Tibial artery (tissue), 4 donors: ENCODE data around the gene SHC2.

Experiments
- DNase-seq, 2 donors: peaks; one replicate each; pipeline ENCODE4 v3.0.0-alpha.2; 2019
- H3K27ac ChIP-seq, 2 donors: fragments of 200-600 bp; sonication (generic) in 1 of 2; 1 replicate in 1 of 2; 2 replicates in 1 of 2; pipeline ENCODE4 v1.5.1; 2018 to 2019; ENCODE audit warnings: mild to moderate bottlenecking in 1 of 2
- H3K27me3 ChIP-seq, 2 donors: fragments of 200-600 bp; sonication (generic) in 1 of 2; one replicate each; pipeline versions ENCODE4 v1.5.1 to v1.6.0; 2016 to 2019
- H3K36me3 ChIP-seq, 3 donors: fragments of 200-600 bp; sonication (generic) in 2 of 3; one replicate each; pipeline ENCODE4 v1.5.1; 2016 to 2019; ENCODE audit warnings: mild to moderate bottlenecking in 2 of 3
- H3K4me1 ChIP-seq, 4 donors: fragments of 200-600 bp; sonication (generic) in 2 of 4; 1 replicate in 3 of 4; 2 replicates in 1 of 4; pipeline ENCODE4 v1.5.1; 2016 to 2019
- H3K4me3 ChIP-seq, 2 donors: fragments of 200-600 bp; sonication (generic) in 1 of 2; 1 replicate in 1 of 2; 2 replicates in 1 of 2; pipeline ENCODE4 v1.5.1; 2018 to 2019; ENCODE audit warnings: mild to moderate bottlenecking in 2 of 2
- H3K9me3 ChIP-seq, 3 donors: fragments of 200-600 bp; sonication (generic) in 1 of 3; one replicate each; pipeline ENCODE4 v1.5.1; 2016 to 2019
- intact Hi-C: fragments of 100-400 bp; cut with DNase I; formaldehyde crosslinking; loops from one replicate; pipeline ENCODE4 v1.15.0; 2023; ENCODE audit warnings: low total_unique reads
- TF ChIP-seq, protein P1 (sequence below), 2 experiments: fragments of 200-600 bp in 1 of 2; fragments of 450-650 bp in 1 of 2; IDR thresholded peaks; one replicate each; pipeline ENCODE4 v1.5.1; 2017 to 2019; ENCODE audit warnings: antibody characterized with exemption in 2 of 2, mild to moderate bottlenecking in 1 of 2, moderate library complexity in 1 of 2

Gene SHC2

DNA sequence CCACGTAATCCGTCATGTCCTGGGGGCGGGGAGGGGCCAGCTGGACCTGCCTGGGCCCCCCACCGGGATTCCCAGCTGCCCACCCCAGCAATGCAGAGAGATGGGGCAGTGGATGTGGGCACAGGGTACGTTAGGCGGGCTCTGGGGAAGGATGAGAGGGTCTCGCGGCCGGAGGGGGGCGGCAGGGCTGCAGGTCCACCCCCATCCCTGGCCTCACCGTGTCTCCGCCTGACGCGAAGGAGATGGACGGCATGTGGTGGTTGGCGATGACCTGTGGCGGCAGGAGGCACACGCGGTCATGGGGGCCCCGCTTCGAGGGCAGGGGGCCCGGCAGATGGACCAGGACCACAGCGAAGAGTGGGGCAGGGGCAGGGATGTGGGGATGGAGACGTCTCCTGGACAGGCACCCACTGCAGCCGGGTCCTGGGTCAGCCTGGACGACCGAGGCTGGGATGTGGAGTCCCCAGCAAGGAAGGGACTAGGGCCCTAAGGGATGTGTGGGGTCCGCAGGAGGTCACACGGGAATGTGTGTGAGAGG lies 24.4 kb downstream of the SHC2 start:
- Histone ChIP-seq H3K36me3 (peaks cover 0 to 5% (median 0%) of the 10 kb centered on the region in 3 donors), H3K9me3 (no peaks in the 10 kb centered on the region), H3K4me3 (no peak overlapping the region), H3K27me3 (peaks cover 0 to 50% of the 10 kb centered on the region in 2 donors), H3K27ac (no peak overlapping the region), H3K4me1 (no peaks in the 10 kb centered on the region)
- TF ChIP-seq, protein P1, sequence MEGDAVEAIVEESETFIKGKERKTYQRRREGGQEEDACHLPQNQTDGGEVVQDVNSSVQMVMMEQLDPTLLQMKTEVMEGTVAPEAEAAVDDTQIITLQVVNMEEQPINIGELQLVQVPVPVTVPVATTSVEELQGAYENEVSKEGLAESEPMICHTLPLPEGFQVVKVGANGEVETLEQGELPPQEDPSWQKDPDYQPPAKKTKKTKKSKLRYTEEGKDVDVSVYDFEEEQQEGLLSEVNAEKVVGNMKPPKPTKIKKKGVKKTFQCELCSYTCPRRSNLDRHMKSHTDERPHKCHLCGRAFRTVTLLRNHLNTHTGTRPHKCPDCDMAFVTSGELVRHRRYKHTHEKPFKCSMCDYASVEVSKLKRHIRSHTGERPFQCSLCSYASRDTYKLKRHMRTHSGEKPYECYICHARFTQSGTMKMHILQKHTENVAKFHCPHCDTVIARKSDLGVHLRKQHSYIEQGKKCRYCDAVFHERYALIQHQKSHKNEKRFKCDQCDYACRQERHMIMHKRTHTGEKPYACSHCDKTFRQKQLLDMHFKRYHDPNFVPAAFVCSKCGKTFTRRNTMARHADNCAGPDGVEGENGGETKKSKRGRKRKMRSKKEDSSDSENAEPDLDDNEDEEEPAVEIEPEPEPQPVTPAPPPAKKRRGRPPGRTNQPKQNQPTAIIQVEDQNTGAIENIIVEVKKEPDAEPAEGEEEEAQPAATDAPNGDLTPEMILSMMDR (IDR thresholded peaks at IDR 0.05) = no peak
- intact Hi-C loops = no loop called here
- no peak for DNase-seq

DNA sequence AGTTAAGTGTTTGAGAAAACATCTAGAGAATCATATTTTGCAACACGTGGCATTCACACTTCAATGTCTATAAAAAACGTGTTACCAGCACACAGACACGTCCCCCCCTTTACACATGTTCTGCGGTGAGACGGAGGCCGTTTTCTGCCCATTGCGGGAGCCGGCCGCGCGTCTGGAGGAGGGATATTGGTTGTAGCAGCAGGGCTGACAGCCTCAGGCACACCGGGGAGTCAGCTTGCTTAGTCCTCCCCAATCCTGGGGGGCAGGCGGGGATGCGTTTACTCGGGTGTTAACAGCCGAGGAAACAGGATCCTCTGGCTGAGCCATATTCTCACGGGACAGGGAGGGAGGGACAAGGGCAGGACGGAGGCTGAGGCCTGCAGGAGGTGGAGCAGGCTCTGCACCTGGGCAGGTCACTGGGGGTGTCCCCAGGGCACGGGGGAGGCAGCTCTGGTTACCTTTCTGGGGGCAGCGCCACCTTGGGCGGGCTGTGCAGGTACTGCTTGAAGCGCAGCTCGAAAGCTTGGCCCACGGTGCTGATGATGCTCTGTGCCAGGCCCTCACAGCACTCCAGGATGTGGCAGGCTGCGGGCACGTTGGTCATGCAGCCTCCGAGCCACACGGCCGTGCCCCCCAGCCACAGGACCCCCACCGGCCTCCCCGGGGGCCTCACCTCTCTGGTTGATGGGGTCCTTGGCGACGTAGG lies 25.0 kb downstream of the SHC2 start:
- Histone ChIP-seq H3K4me1 (no peaks in the 10 kb centered on the region), H3K36me3 (peaks cover 0 to 5% (median 0%) of the 10 kb centered on the region in 3 donors), H3K27ac (no peak overlapping the region), H3K27me3 (peaks cover 0 to 46% of the 10 kb centered on the region in 2 donors), H3K4me3 (no peak overlapping the region), H3K9me3 (no peaks in the 10 kb centered on the region)
- intact Hi-C loops = no loop called here
- TF ChIP-seq, protein P1 (IDR thresholded peaks at IDR 0.05) = no peak
- DNase-seq = no peak

DNA sequence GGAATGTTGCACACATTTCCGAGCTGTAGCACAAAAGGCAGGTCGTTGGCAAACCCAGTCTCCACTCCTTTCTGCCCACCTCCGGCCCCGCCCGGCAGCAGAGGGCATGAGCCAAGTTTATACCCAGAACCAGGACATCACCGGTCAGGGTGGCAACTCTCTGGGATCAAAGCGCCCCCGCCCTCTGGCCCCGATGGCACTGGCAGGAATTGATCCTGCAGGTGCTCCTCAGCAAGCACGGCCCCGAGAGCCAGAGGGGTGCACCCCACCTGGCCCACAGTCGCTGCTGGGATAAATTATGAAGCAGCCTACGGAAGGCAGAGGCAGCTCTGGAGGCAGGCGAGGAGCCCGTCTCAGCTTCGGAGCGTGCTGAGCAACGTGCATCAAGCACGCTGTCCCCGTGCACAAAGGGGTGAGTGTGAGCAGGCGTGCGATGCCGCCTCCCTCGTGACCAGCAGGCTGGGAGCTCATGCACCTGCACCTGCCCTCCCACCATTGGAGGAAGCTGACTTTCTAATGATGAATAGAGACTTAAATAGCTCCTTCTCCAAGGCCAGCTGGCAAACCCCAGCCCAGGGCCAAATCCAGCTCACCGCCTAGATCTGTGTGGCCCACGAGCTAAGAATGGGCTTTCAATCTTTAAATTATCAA lies 25.7 kb downstream of the SHC2 start:
- Histone ChIP-seq H3K27ac (no peak overlapping the region), H3K27me3 (peaks cover 0 to 41% of the 10 kb centered on the region in 2 donors), H3K36me3 (peaks cover 0 to 5% (median 0%) of the 10 kb centered on the region in 3 donors), H3K9me3 (no peaks in the 10 kb centered on the region), H3K4me3 (no peak overlapping the region), H3K4me1 (no peaks in the 10 kb centered on the region)
- intact Hi-C loops = no loop called here
- no peak for DNase-seq
- TF ChIP-seq, protein P1 (IDR thresholded peaks at IDR 0.05) = no peak

DNA sequence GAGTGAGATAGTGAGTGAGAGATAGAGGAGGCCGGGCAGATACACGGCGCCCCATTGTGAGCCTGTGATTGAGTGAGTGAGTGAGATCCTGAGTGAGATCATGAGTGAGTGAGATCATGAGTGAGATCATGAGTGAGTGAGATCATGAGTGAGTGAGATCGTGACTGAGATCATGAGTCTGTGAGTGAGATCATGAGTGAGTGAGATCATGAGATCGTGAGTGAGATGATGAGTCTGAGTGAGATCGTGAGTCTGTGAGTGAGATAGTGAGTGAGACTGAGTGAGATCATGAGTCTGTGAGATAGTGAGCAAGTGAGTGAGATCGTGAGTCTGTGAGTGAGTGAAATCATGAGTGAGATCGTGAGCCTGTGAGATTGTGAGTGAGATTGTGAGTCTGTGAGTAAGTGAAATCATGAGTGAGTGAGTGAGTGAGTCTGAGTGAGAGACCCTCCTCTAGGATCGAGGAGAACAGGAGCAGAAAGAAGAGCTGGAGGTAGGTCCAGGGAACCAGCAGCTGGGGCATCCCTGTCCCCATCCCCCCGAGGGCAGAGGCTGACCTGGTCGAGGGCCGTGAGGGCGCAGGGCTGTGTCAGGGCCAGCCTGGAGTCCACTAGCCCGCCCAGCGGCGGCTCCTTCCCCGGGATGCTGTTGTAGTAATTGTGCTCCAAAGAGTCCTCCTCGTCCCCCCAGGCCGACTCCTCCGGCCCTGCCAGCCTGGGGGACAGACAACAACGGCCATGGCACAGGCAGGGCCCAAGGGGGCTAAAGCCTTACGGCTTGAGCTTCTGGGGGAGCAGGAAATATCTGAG lies 26.5 kb downstream of the SHC2 start:
- Histone ChIP-seq H3K27me3 (peaks cover 0 to 33% of the 10 kb centered on the region in 2 donors), H3K4me3 (no peak overlapping the region), H3K36me3 (peaks cover 0 to 5% (median 0%) of the 10 kb centered on the region in 3 donors), H3K9me3 (no peaks in the 10 kb centered on the region), H3K27ac (no peak overlapping the region), H3K4me1 (no peaks in the 10 kb centered on the region)
- intact Hi-C loops = no loop called here
- no peak for DNase-seq
- TF ChIP-seq, protein P1 (IDR thresholded peaks at IDR 0.05) = no peak

DNA sequence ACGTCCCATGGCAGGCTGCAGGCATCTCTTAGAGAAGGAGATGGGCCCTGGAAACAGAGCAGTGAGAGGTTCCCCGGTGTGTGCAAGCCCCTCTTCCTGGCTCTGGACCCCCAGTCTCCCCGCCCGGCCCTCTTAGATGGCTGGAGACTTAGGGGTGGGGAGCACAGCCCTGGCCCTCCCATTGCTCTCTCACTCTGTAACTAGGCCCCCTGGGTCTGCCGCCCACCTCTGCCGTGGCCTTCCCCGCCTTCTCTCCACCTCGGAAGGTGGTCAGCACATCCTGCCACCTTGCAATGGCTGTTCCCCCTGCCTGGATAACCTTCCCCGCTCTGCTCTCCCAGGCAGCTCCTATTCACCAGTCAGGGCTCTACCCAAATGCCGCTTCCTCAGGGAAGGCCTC lies 30.1 kb downstream of the SHC2 start:
- H3K27ac ChIP-seq = no peak overlapping the region
- DNase-seq = no peak
- H3K9me3 ChIP-seq = no peaks in the 10 kb centered on the region
- H3K4me1 ChIP-seq = no peaks in the 10 kb centered on the region
- TF ChIP-seq, protein P1 (IDR thresholded peaks at IDR 0.05) = no peak
- no peak overlapping the region for H3K4me3 ChIP-seq
- intact Hi-C loops = no loop called here
- peaks cover 0 to 7% of the 10 kb centered on the region in 2 donors for H3K27me3 ChIP-seq
- peaks cover 0 to 1% (median 0%) of the 10 kb centered on the region in 3 donors for H3K36me3 ChIP-seq
